Pancreas (tissue), 10 donors: ENCODE results near the gene TMEM60. TPM values are rescaled to one million over a fixed set of nuclear protein-coding genes. Genes with fewer than 3 reads are reported as not detected.
A peak's percentile ranks its signal among the peaks of the same experiment; 100 is the strongest.
"Not testable (repeated sequence)": the region's sequence is repeated elsewhere in the genome, so short reads cannot be mapped to it uniquely, and the experiment has no call there.

Experiments
- ATAC-seq, 4 donors: fragments of 200-7000 bp; cut with Tn5 transposase; one replicate each; pipeline versions ENCODE4 v1.8.0 to v1.9.1; 2020; ENCODE audit warnings: mild to moderate bottlenecking in 4 of 4, moderate library complexity in 4 of 4
- DNase-seq, 6 donors: peaks; one replicate each; pipeline ENCODE4 v3.0.0-alpha.2; 2020
- FAIRE-seq: peaks from 2 replicates; lab custom pipeline; 2012; peaks lifted over from hg19 to GRCh38; lab: Jason Lieb, UNC
- H3K27ac ChIP-seq, 4 donors: fragments of 200-600 bp; sonication (generic); 1 replicate in 3 of 4; 2 replicates in 1 of 4; pipeline versions ENCODE4 v1.5.0 to v1.8.0; 2020
- H3K27me3 ChIP-seq, 4 donors: fragments of 200-600 bp; one replicate each; pipeline ENCODE4 v1.8.0; 2021
- H3K36me3 ChIP-seq, 3 donors: fragments of 200-600 bp; sonication (generic) in 1 of 3; one replicate each; pipeline versions ENCODE4 v1.5.0 to v1.8.0; 2020 to 2021
- H3K4me1 ChIP-seq, 3 donors: fragments of 200-600 bp; one replicate each; pipeline ENCODE4 v1.8.0; 2021
- H3K4me3 ChIP-seq, 4 donors: fragments of 200-600 bp; sonication (generic) in 2 of 4; one replicate each; pipeline versions ENCODE4 v1.5.0 to v1.8.0; 2020 to 2021
- H3K9me3 ChIP-seq, 4 donors: fragments of 200-600 bp; one replicate each; pipeline ENCODE4 v1.8.0; 2021
- CTCF ChIP-seq, 4 donors: fragments of 200-600 bp; sonication (generic) in 3 of 4; IDR thresholded peaks; one replicate each; pipeline versions ENCODE4 v1.5.0 to v1.8.0; 2021; ENCODE audit warnings: antibody characterized with exemption in 4 of 4
- WGBS, 2 donors: extraction: QIAGEN DNeasy Blood & Tissue Kit; methylation state at CpG; one replicate each; pipeline ENCODE4 v1.1.7; 2013; 5-methylcytosine and 5-hydroxymethylcytosine counted together
- intact Hi-C, 3 donors: fragments of 100-400 bp; cut with DNase I; formaldehyde crosslinking; loops; one replicate each; pipeline versions ENCODE4 v1.11.1 to v1.14.2; 2022
- polyA plus RNA-seq, 2 donors: library from polyadenylated mRNA; stranded (reverse); fragments of 200-250 nt; gene quantifications; one replicate each; pipeline ENCODE4 v1.2.3, GENCODE V29; 2013
- total RNA-seq, 6 donors: library from RNA; stranded (reverse); fragmentation: NEBNext Ultra II Directional in 4 of 6; extraction: Animal tissue kit (Norgen Biotek cat#: 25700) in 4 of 6; gene quantifications; one replicate each; pipeline versions ENCODE4 v1.2.1 to v1.2.4, GENCODE V29; 2021 to 2023
- donor health status: healthy with polysubstance abuse.
- donor health status: DM: no; HTN: no; CAD: no; lungs with moderate emphysema.
- donor health status: DM: no; HTN: no; CAD: no.
- donor health status: control.
- donor health status: control.
- donor health status: Bipolar disorder and iron deficiency.
- donor health status: DM: yes; HTN: yes; CAD: no.
- donor health status: DM: no; HTN: no; CAD: no.
- donor health status: DM: no; HTN: no; CAD: no.
- donor health status: DM: yes; HTN: yes; CAD: no.

Gene TMEM60
- total and polyA plus RNA-seq, 8 donors, result 6.2 to 22.0 (median 8.2) TPM

- WGBS, 2 donors, result 92 to 97% methylated on average over 3 of the region's 3 CpGs
- TF ChIP-seq CTCF (IDR thresholded peaks at IDR 0.05), result no peak
- Histone ChIP-seq H3K27ac (no peak overlapping the region), H3K9me3 (no peaks in the 10 kb centered on the region), H3K27me3 (no peaks in the 10 kb centered on the region), H3K36me3 (peaks cover 0 to 2% (median 1%) of the 10 kb centered on the region in 3 donors), H3K4me3 (no peak overlapping the region), H3K4me1 (peaks cover 3 to 17% (median 16%) of the 10 kb centered on the region in 3 donors)
- no peak for ATAC-seq
- intact Hi-C loops, result no loop called here
- no peak for FAIRE-seq
- no peak for DNase-seq
Measured at GRCh38 chr7:77786018-77786417, 12.2 kb downstream of the TMEM60 start.

- H3K27me3 ChIP-seq, H3K36me3 ChIP-seq, DNase-seq, intact Hi-C loops, H3K4me3 ChIP-seq, H3K9me3 ChIP-seq, H3K27ac ChIP-seq, FAIRE-seq, ATAC-seq: not testable (repeated sequence)
- peaks cover 2 to 15% (median 14%) of the 10 kb centered on the region in 3 donors for H3K4me1 ChIP-seq
- WGBS, 2 donors, result 93 to 95% methylated on average over 10 of the region's 10 CpGs
Measured at GRCh38 chr7:77784426-77784825, 13.8 kb downstream of the TMEM60 start.

GRCh38 chr7:77783545-77783944 lies 14.7 kb downstream of the TMEM60 start:
- ATAC-seq (no peak), FAIRE-seq (peak; percentile 85), DNase-seq (no peak)
- no peak for TF ChIP-seq CTCF (IDR thresholded peaks at IDR 0.05)
- Histone ChIP-seq H3K4me1 (peaks cover 2 to 15% (median 14%) of the 10 kb centered on the region in 3 donors), H3K27me3 (no peaks in the 10 kb centered on the region), H3K4me3 (no peak overlapping the region), H3K9me3 (no peaks in the 10 kb centered on the region), H3K36me3 (peaks cover 5 to 13% (median 6%) of the 10 kb centered on the region in 3 donors), H3K27ac (no peak overlapping the region)
- intact Hi-C loops, result no loop called here
- 78 to 82% methylated on average over 3 of the region's 3 CpGs for WGBS, 2 donors

- H3K4me1 ChIP-seq, result peaks cover 2 to 15% (median 14%) of the 10 kb centered on the region in 3 donors
- WGBS, 2 donors, result 26 to 28% methylated on average over 1 of the region's 1 CpG
- TF ChIP-seq CTCF (IDR thresholded peaks at IDR 0.05), result no peak
- H3K4me3 ChIP-seq, result no peak overlapping the region
- no peaks in the 10 kb centered on the region for H3K27me3 ChIP-seq
- H3K27ac ChIP-seq, result no peak overlapping the region
- FAIRE-seq, result no peak
- ATAC-seq, result no peak
- intact Hi-C loops, result no loop called here
- H3K9me3 ChIP-seq, result no peaks in the 10 kb centered on the region
- peaks cover 5 to 14% (median 6%) of the 10 kb centered on the region in 3 donors for H3K36me3 ChIP-seq
- DNase-seq, result no peak
Measured at GRCh38 chr7:77783111-77783510, 15.1 kb downstream of the TMEM60 start.

- intact Hi-C loops, result no loop called here
- Histone ChIP-seq H3K4me3 (no peak overlapping the region), H3K9me3 (no peaks in the 10 kb centered on the region), H3K4me1 (peaks cover 2 to 15% (median 14%) of the 10 kb centered on the region in 3 donors), H3K36me3 (peaks cover 5 to 14% (median 6%) of the 10 kb centered on the region in 3 donors), H3K27ac (no peak overlapping the region), H3K27me3 (no peaks in the 10 kb centered on the region)
- DNase-seq (no peak), ATAC-seq (no peak), FAIRE-seq (no peak)
- 75% methylated on average over 4 of the region's 4 CpGs for WGBS, 2 donors
- TF ChIP-seq CTCF (IDR thresholded peaks at IDR 0.05), result no peak
Measured at GRCh38 chr7:77782383-77782782, 15.9 kb downstream of the TMEM60 start.
